ENCODE data around the gene SLC34A1. TPM values are rescaled to one million over a fixed set of nuclear protein-coding genes. Genes with fewer than 3 reads are reported as not detected.
A peak's percentile ranks its signal among the peaks of the same experiment; 100 is the strongest.
"Not testable (repeated sequence)": the region's sequence is repeated elsewhere in the genome, so short reads cannot be mapped to it uniquely, and the experiment has no call there.

The SLC34A1 gene
- total RNA-seq, 6 experiments from 2014 or later = 0.12 to 5.3 (median 1.6) TPM; not detected in 1

DNA sequence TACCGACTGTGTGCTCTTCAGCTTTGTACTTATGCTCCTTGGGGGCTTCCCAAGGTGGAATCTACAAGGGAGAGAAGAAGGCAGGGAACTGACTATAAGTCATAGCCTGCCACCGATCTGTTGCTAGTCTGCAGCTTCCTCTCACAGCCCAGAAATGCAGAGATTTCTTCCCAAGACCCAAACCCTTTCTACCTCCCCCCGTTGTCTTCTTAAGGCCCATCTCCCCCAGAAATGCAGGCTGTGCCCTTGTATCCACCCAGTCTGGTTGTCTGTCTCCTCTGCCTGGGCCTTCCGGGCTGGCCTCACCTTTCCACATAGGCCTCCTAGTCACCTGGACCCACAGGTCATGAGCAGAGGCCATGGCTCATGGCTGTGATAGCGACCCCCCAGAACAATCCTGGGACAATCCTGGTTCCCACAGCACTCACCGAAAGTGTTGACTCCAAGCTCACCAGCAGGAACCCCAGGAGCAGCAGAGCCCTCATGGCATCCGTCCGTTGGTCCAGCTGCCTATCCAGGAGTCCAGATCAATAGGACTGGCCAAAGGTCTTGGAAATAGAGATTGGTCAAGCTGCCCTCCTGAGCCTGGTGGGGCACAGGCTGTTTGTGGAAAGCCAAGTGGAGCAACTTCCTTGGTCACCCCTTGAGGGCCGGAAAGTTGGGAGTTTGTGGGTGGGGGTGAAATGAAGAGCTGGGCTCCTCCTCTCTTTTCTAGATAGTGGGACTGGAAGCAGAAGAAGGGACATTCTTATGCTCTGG is 25.0 kb downstream of the SLC34A1 start, which contains the start of gene F12:
TSS of gene F12 (minus strand) at position 522 of the 759 bp plus-strand sequence. CDS start at position 485, 37 bp downstream.
- H3K4me3 ChIP-seq = peak within 1 kb of the TSS; percentile 58 to 73 (median 66)
- ATAC-seq = peak; percentile 84 to 93 (median 86)
- 13% methylated on average over 3 of the region's 9 CpGs for WGBS (ENCODE audit: insufficient coverage, low coverage, low lambda C conversion rate, missing lambda C conversion rate)
- H3K4me1 ChIP-seq = peaks cover 0 to 40% (median 5%) of the 10 kb centered on the region in 4 donors
- peak; percentile 61 to 86 (median 78) for DNase-seq
- H3K27me3 ChIP-seq = no peaks in the 10 kb centered on the region
- intact Hi-C loops (cut with DNase I) = no loop called here
- H3K9me3 ChIP-seq = no peaks in the 10 kb centered on the region
- peak; percentile 61 for TF ChIP-seq POLR2A (IDR thresholded peaks at IDR 0.05)
- TF ChIP-seq, protein P1, sequence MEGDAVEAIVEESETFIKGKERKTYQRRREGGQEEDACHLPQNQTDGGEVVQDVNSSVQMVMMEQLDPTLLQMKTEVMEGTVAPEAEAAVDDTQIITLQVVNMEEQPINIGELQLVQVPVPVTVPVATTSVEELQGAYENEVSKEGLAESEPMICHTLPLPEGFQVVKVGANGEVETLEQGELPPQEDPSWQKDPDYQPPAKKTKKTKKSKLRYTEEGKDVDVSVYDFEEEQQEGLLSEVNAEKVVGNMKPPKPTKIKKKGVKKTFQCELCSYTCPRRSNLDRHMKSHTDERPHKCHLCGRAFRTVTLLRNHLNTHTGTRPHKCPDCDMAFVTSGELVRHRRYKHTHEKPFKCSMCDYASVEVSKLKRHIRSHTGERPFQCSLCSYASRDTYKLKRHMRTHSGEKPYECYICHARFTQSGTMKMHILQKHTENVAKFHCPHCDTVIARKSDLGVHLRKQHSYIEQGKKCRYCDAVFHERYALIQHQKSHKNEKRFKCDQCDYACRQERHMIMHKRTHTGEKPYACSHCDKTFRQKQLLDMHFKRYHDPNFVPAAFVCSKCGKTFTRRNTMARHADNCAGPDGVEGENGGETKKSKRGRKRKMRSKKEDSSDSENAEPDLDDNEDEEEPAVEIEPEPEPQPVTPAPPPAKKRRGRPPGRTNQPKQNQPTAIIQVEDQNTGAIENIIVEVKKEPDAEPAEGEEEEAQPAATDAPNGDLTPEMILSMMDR (IDR thresholded peaks at IDR 0.05) = no peak
- peak within 1 kb of the TSS; percentile 52 to 92 (median 86) for H3K27ac ChIP-seq
- H3K36me3 ChIP-seq = peaks cover 0 to 7% (median 0%) of the 10 kb centered on the region in 4 donors

DNA sequence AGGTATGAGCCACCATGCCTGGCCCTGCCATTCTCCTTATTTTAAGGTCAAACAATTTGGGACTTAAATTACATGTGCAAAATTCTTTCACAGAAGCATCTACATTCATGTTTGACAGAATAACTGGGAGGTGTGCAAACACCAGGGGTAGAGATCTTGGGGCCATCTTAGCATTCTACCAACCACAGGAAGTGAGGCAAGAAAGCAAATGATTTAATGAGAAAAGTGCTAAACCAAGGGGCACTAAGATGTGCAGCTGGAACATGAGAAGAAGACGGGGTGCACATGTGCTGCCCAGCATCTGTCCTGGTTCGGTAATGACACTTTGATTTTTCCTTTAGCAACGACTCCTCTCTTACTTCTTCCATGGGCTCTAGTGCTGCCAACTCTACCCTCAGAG is 26.3 kb downstream of the SLC34A1 start:
- Histone ChIP-seq H3K36me3 (no peaks in the 10 kb centered on the region), H3K27ac (no peak overlapping the region), H3K4me3 (no peak overlapping the region), H3K9me3 (no peaks in the 10 kb centered on the region), H3K27me3 (no peaks in the 10 kb centered on the region), H3K4me1 (peaks cover 0 to 27% (median 5%) of the 10 kb centered on the region in 4 donors)
- DNase-seq = no peak
- no peak for ATAC-seq
- intact Hi-C loops (cut with DNase I) = no loop called here
- WGBS (ENCODE audit: insufficient coverage, low coverage, low lambda C conversion rate, missing lambda C conversion rate) = 73% methylated on average over 2 of the region's 3 CpGs
- TF ChIP-seq POLR2A (IDR thresholded peaks at IDR 0.05) = no peak
- TF ChIP-seq, protein P1 (IDR thresholded peaks at IDR 0.05) = no peak

DNA sequence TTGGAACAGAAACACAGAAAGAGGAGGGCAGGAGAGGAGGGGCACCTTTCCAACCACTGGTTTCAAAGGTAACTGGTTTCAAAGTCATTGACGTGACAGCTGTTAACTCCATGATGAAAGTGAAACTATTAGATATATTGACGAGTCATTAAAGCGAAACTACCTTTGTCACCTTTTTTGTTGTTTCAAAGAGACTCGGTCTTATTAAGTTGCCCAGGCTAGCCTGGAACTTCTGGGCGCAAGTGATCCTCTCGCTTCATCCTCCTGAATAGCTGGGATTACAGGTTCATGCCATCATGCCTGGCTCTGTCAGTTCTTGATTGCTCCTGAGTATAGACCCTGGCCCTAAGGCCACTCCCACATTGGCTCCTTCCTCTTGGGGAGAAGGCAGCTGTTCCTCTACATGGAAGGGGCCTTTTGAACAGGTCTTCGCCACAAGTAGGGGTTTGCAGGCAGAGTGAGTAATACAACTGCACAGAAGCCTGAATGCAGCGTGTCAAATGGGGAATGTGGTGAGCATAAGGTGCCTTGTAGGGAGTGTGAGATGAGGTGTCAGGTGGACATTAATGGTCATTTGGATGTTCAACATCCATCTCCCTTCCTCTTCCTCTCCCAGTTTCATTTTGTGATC is 28.5 kb downstream of the SLC34A1 start:
- H3K27me3 ChIP-seq = no peaks in the 10 kb centered on the region
- 23% methylated on average over 5 of the region's 8 CpGs for WGBS (ENCODE audit: insufficient coverage, low coverage, low lambda C conversion rate, missing lambda C conversion rate)
- peak overlapping the region; percentile 72 to 94 (median 83) for H3K27ac ChIP-seq
- H3K36me3 ChIP-seq = no peaks in the 10 kb centered on the region
- intact Hi-C loops (cut with DNase I) = no loop called here
- no peaks in the 10 kb centered on the region for H3K9me3 ChIP-seq
- no peak for TF ChIP-seq POLR2A (IDR thresholded peaks at IDR 0.05)
- TF ChIP-seq, protein P1 (IDR thresholded peaks at IDR 0.05) = no peak
- peak in 1 of 3 donors; percentile 59 for DNase-seq
- peak overlapping the region in 2 of 3 donors; percentile 25 to 34 for H3K4me3 ChIP-seq
- peaks cover 0 to 20% (median 4%) of the 10 kb centered on the region in 4 donors for H3K4me1 ChIP-seq
- peak; percentile 49 to 68 (median 66) for ATAC-seq

DNA sequence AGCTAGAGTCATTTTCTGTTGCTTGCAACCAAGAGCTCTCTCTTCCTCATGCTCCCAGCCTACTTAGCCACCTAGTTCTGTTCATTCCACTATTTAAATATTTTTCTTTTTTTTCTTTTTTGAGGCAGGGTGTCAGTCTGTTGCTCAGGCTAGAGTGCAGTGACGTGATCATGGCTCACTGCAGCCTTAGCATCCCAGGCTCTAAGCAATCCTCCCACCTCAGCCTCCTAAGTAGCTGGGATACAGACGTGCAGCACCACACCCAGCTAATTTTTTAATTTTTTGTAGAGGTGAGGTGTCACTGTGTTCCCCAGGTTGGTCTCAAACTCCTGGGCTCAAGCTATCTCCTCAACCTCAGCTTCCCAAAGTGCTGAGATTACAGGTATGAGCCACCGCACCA is 30.2 kb downstream of the SLC34A1 start:
- WGBS (ENCODE audit: insufficient coverage, low coverage, low lambda C conversion rate, missing lambda C conversion rate) = 97% methylated on average over 3 of the region's 3 CpGs
- Histone ChIP-seq H3K4me1 (peaks cover 0 to 10% (median 1%) of the 10 kb centered on the region in 4 donors), H3K36me3 (no peaks in the 10 kb centered on the region), H3K27ac (no peak overlapping the region), H3K27me3 (no peaks in the 10 kb centered on the region), H3K4me3 (no peak overlapping the region), H3K9me3 (no peaks in the 10 kb centered on the region)
- no peak for DNase-seq
- no peak for ATAC-seq
- intact Hi-C loops (cut with DNase I) = no loop called here
- TF ChIP-seq POLR2A (IDR thresholded peaks at IDR 0.05) = no peak
- TF ChIP-seq, protein P1 (IDR thresholded peaks at IDR 0.05) = no peak

DNA sequence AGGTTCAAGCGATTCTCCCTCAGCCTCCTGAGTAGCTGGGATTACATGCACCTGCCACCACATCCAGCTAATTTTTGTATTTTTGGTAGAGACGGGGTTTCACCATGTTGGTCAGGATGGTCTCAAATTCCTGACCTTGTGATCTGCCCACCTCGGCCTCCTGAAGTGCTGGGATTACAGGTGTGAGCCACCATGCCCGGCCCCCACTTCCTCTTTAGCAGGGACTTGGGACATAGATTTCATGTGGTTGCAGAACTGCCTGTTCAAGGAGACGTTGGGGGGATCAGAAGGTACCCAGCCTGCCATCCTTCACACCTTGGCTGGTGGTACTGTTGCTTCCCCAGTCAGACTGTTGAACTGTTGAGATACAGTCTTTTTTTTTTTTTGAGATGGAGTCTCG is 32.8 kb downstream of the SLC34A1 start:
- H3K27ac ChIP-seq, ATAC-seq: not testable (repeated sequence)

More for the DNA sequence above, 32.8 kb downstream of the SLC34A1 start:
- WGBS (ENCODE audit: insufficient coverage, low coverage, low lambda C conversion rate, missing lambda C conversion rate) = 83% methylated on average over 5 of the region's 6 CpGs
- H3K4me1 ChIP-seq; H3K27me3 ChIP-seq; H3K4me3 ChIP-seq; DNase-seq; H3K9me3 ChIP-seq; H3K36me3 ChIP-seq; intact Hi-C loops (cut with DNase I): not testable (repeated sequence)
